DMS153 treated with DMSO at 0.1 percent for 48 hours (cell line): ENCODE data around the gene ZEB2.

Source experiments
- DNase-seq: peaks from one replicate; lab custom pipeline; 2025; ENCODE audit not compliant: unreplicated experiment; lab: John Stamatoyannopoulos, UW

The ZEB2 gene

DNA sequence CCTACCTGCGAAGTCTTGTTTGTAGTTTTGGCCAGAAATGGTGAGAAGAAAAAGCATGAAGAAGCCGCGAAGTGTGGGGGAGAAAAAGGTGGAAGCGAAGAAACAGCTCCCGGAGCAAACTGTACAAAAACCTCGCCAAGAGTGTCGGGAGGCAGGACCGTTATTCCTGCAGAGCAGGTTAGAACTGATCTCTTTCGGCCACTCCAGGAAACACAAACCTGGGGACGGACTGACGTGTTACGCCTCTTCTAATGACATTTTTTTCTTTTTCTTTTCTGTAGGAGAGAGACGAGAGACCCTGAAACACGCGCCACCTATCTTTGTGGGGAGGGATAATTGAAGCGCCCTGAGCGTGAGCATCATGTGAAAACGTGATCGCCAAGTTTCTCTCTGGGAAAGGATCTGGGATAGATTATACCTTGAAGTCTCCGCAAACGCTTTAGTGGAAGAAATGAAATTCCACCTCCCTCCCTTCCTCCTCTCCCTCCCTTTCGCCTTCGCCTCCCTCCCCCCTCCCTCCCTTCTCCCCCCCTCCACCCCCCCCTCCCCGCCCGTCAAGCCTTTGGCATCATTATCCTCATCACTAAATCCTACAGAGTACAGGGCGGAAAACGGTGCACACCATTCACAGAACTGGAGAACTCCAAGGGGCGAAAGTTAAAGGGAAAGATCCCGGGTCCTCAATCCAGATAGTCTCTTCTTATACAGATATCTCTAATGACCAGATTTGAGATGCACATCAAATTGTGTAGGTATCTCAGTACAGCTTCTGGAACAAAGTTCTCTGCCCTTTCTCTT, at the start of gene ZEB2:
Gene ZEB2, minus strand, starts transcription at position 186 of the 798 bp plus-strand sequence. CDS start 2,769 bp downstream, outside the sequence.
- no peak for DNase-seq

- no peak for DNase-seq
These were observed 47.8 kb upstream of the ZEB2 start for GRCh38 chr2:144567745-144568144.

GRCh38 chr2:144566448-144566847, 46.5 kb upstream of the ZEB2 start:
- no peak for DNase-seq

GRCh38 chr2:144560251-144560650, 40.3 kb upstream of the ZEB2 start:
- DNase-seq, result no peak

DNA sequence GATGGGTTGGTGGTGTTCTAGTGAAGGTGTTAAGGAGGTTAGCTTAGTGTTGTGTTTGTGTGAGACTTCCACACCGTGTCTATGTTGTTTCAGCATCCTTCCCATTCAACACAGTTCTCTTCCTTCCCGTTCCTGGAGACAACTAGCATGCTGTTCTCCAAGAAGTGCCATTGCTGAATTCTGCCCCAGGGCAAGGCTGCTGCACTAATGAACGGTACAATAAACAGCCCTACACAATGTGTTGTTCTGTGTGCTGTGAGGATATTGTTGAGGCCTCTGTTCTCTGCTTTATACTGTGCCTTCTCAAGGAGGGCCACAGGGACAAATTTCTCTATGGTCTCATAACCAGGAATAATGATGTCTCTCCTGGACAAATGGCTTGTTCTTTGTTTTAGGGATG, 39.8 kb upstream of the ZEB2 start:
- DNase-seq, result no peak

GRCh38 chr2:144559242-144559641, 39.3 kb upstream of the ZEB2 start:
- no peak for DNase-seq

- DNase-seq, result peak; percentile 11
These were observed 34.7 kb upstream of the ZEB2 start for GRCh38 chr2:144554492-144555210.

GRCh38 chr2:144553379-144553778, 33.5 kb upstream of the ZEB2 start:
- no peak for DNase-seq

- DNase-seq, result no peak
These were observed 32.9 kb upstream of the ZEB2 start for GRCh38 chr2:144552821-144553220.

DNA sequence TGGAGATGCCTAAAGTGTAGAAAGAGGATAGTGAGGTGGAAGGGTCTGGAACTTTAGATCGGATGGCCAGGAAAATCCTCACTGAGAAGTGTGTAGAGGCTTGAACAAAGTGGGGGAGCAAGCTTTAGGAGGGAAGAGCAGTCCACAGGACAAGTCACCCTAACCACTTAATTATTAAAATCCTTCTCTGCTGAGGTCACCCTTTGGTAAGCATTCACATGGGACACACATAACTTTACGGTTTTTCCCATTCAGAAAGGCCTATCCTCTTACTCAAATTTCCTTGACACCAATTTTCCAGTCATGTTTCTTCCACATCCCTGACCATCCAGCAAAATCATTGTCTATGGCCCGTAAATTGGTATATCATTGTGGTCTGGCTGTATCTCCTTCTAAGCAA, 31.0 kb upstream of the ZEB2 start:
- DNase-seq, result no peak

DNA sequence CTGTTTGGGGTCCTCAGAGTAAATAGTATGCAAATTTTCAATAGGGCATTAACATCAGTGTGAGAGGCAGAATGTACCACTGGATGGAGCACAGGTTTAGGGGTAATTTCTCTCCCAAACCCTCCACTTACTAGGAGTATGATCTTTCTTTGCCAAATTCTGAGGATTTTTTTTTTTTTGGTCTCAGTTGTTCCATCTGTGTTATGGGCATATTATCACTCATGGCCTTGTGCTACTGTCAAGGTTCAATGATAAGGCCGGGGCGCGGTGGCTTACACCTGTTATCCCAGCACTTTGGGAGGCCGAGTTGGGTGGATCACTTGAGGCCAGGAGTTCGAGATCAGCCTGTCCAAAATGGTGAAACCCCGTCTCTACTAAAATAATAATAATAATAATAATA, 30.2 kb upstream of the ZEB2 start:
- no peak for DNase-seq

- no peak for DNase-seq
These were observed 28.7 kb upstream of the ZEB2 start for GRCh38 chr2:144548532-144549191.

DNA sequence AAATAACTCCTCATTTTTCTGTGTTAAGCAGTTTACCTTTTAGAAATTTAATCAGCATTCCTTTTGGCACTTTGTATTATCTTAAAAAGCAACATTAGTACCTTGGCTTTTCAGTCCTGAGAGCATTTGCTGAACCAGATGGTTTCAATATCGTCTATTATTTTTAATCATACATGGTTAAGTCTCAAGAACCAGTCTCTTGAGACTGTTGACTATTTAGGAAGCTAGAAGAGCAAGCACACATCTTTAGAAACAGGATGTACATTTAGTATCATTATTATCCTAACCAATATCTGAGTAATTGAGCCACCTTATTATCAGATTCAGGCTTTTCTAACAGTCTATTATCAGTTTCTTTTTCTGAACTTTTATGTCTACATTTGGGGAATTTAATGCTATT, 28.2 kb upstream of the ZEB2 start:
- no peak for DNase-seq

GRCh38 chr2:144547494-144547893, 27.6 kb upstream of the ZEB2 start:
- no peak for DNase-seq

DNA sequence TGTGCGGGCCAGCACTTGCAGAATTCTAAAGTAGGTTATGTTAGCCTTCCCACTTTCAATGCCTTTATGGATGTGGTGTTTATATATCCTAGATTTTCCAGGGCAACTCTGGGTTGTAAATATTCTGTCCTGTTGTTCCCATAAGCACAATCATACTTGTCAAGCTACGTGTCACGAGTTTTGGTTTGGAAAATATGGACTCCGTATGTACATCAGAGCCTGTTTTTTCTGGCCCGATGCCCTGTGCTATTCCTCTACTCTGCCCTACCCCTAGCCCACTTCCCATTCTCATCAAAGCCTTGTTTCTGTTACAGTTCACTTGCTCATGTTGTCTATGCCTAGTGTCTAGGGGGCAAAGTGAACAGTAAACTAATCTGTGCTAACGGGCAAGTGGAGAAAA, 27.0 kb upstream of the ZEB2 start:
- DNase-seq, result no peak

GRCh38 chr2:144545787-144546186, 25.9 kb upstream of the ZEB2 start:
- DNase-seq, result no peak

GRCh38 chr2:144544053-144544452, 24.1 kb upstream of the ZEB2 start:
- no peak for DNase-seq

- no peak for DNase-seq
These were observed 21.5 kb upstream of the ZEB2 start for GRCh38 chr2:144541396-144541795.

GRCh38 chr2:144539289-144539782, 19.4 kb upstream of the ZEB2 start:
- no peak for DNase-seq

GRCh38 chr2:144535300-144535699, 15.4 kb upstream of the ZEB2 start:
- no peak for DNase-seq

- no peak for DNase-seq
These were observed 13.3 kb upstream of the ZEB2 start for GRCh38 chr2:144533221-144533620.

GRCh38 chr2:144530596-144530995, 10.7 kb upstream of the ZEB2 start:
- no peak for DNase-seq
